Caki2 (cell line): Measurements from ENCODE around the gene SPATS2L. TPM values are rescaled to one million over a fixed set of nuclear protein-coding genes. Genes with fewer than 3 reads are reported as not detected.

Experiments
- DNase-seq: peaks from one replicate; pipeline ENCODE4 v3.0.0-alpha.2; 2015; ENCODE audit warnings: low read depth
- in situ Hi-C: cut with HindIII; loops from 2 replicates; pipeline ENCODE4 v1.10.0; 2016; ENCODE audit warnings: low sequenced_read_pairs, low pct_unique_long_range_greater_than_20kb, mixed read lengths
- total RNA-seq: library from RNA; depleted of rRNA; stranded (reverse); fragments of >200 nt; shearing (Covaris generic); gene quantifications from 2 replicates; pipeline ENCODE4 v1.2.3, GENCODE V29; 2014; ENCODE audit warnings: low replicate concordance

Gene SPATS2L
- total RNA-seq, 1 experiment from 2014 or later: 34.6 TPM

DNA sequence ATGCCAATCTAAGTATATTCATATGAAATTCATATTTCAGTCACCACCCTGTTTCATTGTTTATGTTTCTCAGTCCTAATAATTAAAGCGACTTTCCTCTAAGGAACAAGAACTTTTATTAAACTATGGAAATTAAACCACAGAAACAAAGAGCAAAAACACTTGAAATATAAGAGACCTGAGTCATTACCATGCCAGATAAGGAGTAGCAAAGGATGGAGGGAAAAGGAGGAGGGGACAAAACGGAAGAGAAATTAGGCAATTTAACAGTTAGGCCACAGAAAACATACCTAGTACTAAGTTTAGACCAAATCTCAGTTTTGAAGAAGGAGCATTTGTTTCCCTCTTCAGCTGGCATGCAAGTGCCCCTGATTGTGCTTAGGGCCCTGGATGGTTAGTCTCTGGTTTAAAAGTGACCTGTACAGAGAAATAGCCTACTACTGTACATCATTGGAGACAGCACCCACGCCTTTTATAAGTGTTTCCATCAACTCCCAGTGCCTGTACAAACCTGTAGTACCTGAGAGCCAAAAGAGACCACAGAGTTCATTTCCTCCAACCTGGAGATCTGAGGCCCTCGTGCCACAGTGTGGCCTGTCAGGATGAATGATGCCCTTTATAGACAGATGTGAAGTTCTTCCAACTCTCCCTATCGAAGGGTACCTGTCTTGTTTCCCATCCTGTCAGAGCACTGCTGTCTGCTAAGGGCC, 74.5 kb downstream of the SPATS2L start:
- DNase-seq: no peak
- in situ Hi-C loops: no loop called here

DNA sequence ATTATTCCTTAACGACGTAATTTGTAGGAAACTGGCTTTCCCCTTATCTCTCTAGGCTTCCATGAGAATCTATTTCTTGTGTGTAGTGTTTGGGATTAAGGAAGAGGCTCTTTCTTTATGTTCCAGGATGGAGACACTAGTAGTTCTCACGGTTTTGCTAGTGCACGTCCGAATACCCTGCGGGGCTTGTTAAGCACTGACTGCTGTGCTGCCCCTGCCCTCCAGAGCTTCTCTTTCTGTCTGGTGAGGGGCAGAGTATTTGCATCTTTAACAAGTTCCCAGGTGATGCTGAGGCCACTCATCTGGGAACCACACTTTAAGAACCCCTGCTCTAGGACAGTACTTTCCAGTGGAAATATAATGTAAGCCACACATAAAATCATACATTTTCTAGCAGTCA, 76.4 kb downstream of the SPATS2L start:
- no peak for DNase-seq
- in situ Hi-C loops: no loop called here

DNA sequence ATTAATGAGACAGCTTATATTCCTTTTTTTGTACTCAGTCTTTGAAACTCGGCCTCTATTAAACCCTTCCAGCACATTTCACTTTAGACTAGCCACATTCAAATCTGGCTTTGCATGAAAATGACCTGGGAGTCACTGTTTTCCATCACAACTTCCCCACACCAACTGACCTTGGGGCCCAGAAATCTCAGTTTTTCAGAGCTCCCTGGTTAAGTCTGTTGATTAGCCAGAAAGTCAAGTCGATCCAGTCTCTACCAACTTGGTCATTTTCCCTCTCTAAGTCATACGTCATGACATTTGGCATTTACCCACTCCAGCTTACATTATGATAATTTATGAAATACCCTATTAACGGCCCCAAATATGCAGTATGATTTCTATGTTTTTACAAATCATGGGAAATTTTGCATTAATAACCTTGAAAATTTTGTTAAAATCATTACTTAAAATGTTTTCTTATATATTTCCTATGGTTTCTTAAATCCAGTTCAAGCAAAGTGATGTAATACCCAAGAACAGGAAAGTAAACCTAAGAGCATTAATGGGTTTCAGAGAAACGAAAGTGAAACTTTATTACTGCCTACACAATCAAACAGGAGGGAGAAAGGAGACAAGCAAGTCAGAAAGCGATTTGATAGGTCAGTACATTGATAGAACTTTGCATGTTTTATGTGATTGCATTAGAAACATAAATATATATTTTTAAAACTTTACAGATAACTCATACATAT, 77.1 kb downstream of the SPATS2L start:
- in situ Hi-C loops: no loop called here
- peak; percentile 40 for DNase-seq

DNA sequence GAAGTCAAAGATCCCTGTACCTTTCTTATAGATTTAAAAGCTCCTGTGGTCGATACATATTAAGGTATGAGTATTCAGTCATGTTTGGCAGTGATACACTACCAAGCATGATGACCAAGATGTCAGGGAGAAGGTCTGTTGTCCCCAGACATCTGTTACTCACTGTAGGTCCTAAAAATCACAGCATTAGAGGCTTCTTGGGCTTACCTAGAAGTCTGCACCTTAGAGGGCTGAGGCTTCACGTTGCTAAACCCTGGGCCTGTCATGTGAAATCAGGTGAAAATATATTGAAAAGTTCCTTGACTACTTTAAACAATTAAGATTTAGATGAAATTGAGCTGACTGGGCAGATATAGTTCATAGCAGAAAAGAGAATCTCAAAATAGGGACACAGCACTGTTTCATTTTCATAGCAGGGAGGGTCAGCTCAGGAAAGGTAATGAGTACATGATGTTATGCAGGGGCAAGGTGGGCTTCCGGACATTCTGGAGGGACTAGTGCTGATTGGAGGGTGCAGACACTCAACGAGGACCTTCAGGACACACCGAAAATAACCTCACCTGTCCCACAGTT, 78.7 kb downstream of the SPATS2L start:
- DNase-seq: no peak
- in situ Hi-C loops: no loop called here

DNA sequence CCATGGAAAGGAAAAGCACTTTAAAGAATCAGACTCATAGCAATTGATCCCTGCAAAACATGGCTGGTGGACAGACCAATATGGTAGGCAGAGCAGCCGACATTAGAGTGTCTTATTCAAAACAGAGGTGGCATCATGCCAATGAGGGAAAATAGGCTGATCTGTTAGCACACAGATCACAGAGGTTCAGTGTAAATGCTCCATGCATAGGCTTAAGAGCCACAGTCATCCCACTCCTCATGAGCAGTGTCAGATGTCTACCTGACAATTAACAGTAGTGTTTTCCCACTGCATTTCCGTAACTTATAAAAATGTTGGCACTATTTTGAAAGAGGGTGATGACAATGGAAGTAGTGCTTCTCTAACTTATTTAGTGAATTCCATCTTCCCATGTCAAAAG, 86.7 kb downstream of the SPATS2L start:
- in situ Hi-C loops: no loop called here

DNA sequence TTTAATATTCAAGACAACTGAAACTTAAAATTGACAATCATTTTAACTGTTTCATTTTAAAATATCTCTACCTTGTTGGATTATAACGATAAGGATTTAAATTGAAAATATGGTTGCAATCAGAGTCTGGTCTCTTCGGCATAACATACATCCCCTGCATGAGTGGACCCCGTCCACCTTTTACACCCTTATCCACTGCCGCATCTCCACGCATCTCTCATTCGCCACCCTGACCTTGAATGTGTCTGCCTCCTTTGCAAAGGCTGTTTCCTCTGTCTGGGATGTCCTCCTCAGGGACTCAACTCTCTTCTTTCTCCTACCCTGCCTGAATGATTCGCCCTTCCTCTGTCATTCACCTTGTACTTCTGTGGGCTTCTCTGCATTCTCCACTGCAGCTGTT, 87.6 kb downstream of the SPATS2L start:
- in situ Hi-C loops: no loop called here
- DNase-seq: no peak

More for the DNA sequence above, 86.7 kb downstream of the SPATS2L start:
- no peak for DNase-seq

DNA sequence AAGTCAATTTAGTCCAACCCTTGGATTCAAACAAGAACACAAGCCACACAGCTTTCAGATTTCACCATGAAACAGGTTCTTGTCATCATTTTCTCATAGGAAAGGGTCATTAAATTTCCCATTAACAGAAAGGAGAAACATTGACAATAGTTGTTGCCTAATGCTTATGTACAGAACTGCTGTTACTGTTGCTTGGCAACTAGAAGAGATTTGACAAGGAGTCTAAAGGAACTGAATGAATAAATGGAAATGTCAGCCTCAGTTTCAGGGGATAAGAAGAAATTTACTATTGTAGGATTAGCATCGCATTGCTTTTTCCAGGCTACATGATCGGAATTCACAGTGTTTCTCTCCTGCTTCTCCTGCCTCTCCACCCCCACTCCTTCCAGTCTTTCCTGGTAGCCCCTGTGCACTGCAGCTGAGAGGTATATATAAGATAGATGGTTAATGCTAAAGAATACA, 90.3 kb downstream of the SPATS2L start:
- in situ Hi-C loops: no loop called here
- DNase-seq: peak; percentile 46

DNA sequence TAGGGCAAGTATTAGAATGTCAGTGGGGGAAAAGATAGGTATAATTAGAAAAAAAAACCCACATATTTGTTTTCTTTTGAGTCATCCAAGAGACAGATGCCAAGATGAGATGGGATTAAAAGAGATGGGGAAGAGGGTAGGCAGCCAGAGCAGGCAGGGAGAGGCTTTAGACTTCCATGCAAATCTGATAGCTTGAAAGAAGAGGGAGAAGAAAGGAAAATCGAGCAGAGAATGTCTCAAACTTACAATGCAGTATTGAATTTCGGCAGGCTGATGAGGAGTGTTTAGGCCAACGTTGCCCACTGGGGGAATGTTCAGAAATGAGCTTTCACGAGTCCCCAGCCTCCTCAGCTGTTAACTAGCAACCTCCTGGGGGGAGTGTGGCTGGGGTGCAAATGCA, 91.3 kb downstream of the SPATS2L start:
- in situ Hi-C loops: no loop called here
- DNase-seq: peak; percentile 38

DNA sequence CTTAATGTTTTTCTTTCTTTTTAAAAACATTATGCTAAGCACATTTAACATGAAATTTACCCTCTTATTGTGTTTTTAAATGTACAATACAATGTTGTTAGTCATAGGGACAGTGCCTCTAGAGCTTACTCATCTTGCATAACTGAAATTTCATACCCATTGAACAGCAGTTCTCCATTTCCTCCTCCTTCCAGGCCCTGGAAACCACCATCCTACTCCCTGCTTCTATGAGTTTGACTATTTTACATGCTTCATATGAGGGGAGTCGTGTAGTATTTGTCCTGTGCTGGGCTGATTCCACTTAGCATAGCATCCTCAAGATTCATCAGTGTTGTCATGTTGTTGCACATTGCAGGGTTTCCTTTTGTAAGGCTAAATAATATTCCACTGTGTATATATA, 92.6 kb downstream of the SPATS2L start:
- in situ Hi-C loops: no loop called here
- DNase-seq: peak; percentile 35

DNA sequence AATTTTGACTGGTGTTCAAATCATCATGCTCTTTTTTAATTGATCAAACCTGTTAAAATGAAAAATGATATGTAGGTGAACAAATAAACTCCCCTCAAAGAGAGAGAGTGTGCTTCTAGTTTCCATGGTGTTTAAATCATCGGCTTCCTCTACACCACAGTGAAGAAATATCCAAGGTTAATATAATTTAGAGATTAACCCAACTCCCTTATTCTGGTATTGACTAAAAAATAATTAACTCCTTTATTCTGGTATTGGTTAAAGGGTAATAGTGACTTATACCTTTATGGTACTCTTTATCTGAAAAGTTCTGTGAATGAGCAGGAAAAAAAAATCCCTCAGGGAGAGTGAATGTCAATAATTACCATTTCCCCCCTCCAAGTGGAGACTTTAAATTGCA, 93.1 kb downstream of the SPATS2L start:
- in situ Hi-C loops: no loop called here
- DNase-seq: peak; percentile 21

DNA sequence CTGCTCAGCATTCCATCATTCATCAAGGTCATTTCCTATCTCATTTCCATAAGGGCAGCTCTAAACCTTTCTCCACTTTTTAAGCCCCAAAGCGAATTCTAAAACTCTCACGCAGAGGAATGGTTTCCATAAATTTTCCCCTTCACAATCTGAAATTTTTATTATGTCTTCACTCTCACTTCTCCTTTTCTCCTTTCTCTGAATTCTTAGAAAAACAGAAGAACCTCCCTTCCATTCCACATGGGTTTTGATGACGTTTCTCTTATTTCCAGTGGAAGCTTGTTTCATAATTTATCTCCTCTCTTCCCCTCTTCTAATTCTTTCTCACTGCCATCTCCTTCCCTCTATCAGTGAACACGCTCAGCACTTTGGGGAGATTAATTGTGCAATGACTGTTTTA, 97.3 kb downstream of the SPATS2L start:
- in situ Hi-C loops: no loop called here
- no peak for DNase-seq

DNA sequence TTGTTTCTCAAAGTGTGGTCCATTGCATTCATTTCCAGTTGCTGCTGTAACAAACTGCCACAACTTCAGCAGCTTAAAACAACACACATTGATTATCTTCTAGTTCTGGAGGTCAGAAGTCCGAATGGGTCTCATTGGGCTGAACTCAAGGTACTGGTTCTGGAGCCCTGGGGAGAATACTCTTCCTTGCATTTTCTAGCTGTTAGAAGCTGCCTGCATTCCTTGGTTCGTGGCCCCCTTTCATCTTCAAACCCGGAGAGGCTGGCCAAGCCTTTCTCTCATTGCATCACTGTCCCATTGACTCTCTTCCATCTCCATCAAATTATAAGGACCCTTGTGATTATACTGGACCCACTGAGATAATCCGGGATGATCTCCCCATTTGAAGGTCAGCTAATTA, 98.1 kb downstream of the SPATS2L start:
- DNase-seq: no peak
- in situ Hi-C loops: no loop called here

DNA sequence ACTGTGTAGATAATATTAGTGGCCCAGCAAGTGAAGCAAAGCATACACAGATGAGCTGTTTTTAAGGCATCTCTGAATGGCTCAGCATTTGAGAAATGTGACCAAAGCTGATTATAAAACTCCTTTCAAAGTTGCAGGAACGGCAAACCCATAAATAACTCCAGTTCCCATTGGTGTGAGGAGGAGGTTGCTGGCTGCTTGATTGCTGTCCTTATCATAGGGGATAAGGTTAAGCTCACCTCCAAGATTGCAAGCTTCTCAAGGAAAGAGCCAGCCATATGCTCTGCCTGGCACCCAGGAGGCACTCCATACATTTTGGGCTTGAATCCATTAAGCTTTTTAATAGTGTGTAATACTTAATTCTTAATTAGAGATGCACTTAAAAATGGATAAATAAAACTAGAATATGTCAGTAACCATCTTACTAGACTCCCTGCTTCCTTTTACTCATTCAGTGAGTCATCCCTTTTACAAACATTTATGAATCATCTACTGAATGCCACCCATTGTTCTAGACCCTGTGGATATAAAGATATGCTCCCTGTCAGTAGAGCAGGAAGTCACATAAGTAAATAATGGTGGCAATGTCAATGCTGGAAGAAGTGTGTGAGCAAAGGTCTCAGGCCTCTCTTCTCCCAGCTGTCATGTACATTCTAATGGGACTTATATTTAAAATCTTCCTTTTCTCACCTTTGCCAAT, 99.3 kb downstream of the SPATS2L start:
- in situ Hi-C loops: no loop called here
- DNase-seq: peak; percentile 93

DNA sequence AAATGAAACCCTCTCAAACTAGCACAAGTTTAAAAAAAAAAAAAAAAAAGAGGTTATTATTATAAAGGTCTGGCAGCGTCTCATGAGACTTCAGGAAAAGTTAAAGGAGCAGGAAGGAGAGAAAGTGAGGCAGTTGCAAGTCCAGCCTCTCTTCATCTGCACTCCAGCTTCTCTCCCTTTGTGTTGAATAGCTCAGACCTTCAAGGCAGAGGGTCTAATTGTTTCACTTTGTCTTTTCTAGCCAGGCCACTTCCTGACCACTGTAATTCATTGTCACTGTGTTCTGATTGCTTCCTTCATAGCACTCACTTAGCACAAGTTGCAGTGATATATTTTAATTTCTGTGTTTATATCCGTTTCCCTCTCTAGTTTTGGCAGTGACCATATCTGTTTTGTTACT, 99.9 kb downstream of the SPATS2L start:
- in situ Hi-C loops: no loop called here
- no peak for DNase-seq

DNA sequence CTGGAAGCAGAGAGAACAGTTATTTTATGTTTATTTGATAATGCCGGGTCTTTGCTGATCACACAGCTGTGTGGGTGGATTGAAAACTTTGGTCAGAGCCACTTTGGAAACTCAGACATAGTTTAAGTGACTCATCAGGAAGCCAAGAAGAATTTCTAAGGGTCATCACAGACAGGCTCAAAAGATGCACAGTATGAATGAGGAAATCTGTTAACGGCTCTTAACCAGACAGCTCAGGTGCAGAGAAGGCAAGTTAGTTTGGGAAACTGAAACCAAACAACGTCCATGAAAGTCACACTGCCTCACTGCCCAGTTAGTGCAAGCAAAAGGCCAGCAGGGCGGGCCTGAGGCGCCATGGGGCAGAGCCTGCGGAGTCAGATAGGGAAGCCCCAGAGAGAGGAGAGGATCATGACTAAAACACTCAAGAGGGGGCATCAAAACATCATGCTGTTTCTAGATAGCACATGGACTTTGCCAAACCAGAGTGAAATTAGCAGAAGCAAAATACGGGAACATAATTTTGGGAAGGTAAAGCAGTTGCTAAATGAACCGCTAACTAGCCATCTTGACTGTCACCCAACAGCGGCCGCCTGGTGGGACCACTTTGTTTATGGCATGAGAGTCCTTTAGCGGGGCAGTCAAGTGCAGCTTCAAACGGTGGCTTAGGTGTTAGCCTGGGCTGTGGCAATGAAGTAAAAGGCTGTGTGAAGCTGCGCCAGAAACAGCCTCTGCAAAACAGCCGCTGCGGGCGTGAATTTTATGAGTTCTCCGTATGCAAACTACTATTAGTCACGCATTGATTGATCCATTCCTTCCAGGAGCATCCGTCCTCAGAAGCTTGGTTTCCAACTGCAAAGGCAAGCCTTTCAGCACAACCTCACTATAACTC, 102.2 kb downstream of the SPATS2L start:
- in situ Hi-C loops: no loop called here
- peak; percentile 86 for DNase-seq

DNA sequence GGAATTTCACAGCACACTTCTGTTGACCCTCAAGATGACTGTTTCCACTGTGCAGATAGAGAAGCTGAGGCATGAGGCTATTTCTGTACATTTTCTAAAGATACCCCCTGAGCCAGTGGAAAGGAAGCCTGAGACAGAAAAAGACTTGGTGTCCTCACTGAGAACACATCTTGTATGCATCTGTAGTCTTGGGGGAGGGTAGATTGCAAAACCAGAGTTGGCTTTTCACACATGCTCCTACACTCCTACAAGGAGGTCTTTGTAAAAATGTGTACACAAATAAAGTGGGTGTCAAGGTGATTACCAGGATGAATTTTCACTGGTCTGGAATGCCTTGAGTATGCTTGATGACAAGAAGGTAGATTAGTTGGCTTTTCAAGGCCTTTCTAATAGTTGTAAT, 105.3 kb downstream of the SPATS2L start:
- no peak for DNase-seq
- in situ Hi-C loops: no loop called here

DNA sequence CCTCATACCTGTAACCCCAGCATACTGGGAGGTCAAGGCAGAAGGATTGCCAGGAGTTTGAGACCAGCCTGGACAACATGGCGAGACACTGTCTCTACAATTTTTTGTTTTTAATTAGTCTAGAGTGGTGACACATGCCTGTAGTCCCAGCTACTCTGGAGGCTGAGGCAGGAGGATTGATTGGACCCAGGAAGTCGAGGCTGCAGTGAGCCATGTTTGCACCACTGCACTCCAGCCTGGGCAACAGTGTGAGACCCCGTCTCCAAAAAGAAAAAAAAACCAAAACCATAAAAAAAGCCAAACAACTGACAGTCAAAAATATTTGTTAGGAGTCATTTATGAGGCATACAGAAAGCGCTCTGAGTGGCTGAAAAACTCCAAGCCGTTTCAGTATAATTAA, 107.9 kb downstream of the SPATS2L start:
- in situ Hi-C loops: no loop called here
- no peak for DNase-seq

DNA sequence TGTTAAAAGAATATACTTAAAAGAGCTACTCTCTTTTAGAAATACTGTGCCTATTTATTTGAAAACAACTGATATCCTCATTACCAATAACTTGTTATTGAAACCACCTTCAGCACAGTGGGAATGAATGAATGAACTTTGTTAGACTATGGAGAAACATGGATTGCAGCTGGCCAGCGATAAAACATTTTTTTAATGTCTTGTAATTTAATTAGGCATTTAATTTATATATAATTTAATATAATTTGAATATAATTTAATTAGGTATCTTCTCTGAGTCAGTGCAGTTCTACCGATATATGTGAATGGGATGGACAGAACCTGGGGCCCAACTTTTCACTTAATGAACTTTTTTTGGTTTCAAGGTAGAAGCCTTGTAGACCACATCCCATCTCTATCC, 109.0 kb downstream of the SPATS2L start:
- in situ Hi-C loops: no loop called here

More for the DNA sequence above, 109.0 kb downstream of the SPATS2L start:
- DNase-seq: no peak
